IPS-NIHi11 (cell line): ENCODE data around the gene FCN3.
"Not testable (repeated sequence)": the region's sequence is repeated elsewhere in the genome, so short reads cannot be mapped to it uniquely, and the experiment has no call there.

Experiments used
- DNase-seq: peaks from one replicate; pipeline ENCODE4 v3.0.0; 2012; ENCODE audit warnings: mixed read lengths, low spot score

Gene FCN3

DNA sequence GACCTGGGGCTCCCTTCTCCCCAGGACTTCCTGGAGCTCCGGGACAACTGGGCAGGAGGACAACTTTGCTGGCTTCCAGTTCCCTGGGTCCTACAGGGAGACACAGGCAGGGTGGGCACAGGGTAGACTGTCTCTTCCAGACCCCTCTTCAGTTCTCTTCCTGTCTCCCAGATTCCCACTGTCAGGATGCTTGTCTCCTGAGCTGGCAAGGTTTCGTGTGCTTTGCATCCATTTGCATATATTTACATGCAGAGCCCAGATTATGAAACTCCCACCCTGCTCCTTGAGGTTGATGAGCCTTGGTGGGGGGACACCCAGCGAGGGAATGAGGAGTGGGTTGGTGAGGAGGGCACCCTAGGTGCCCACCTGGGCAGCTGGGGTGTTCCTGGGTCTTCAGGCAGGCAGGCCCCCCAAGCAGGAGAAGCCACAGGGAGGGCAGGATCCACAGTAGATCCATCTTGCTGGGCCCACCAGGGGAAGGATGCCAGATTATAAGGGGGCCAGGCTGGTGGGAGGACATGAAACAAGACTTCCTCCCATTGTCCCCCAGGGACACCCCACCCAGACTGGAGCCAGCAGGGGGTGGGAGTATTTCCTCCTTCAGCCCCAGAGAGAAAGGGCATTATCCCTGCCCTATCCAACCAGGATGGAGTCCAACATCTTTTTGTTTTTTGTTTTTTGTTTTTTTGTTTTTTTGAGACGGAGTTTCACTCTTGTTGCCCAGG is at the start of gene FCN3:
TSS of gene FCN3 (minus strand) at position 463 of the 725 bp plus-strand sequence. CDS start at position 457, 6 bp downstream.
- no peak for DNase-seq

DNA sequence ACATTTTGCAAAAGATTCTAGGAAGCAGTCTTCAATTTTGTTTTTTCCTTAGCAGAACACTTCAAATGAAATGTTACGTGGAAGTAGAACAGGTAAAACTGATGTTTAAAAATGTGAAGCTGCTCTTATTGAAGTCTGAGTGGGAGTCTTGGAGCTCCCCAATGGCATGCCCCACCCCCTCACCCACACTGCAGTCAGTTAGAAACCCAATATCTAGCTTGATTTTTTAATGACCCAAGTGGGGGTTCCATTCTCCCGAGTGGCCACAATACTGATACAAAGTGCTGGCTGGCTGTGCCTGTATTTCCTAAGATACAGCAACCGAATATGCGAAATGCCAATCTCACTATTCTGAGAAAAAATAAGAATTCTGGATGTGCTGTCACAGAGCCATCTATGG is 49.1 kb upstream of the FCN3 start:
- DNase-seq: no peak

DNA sequence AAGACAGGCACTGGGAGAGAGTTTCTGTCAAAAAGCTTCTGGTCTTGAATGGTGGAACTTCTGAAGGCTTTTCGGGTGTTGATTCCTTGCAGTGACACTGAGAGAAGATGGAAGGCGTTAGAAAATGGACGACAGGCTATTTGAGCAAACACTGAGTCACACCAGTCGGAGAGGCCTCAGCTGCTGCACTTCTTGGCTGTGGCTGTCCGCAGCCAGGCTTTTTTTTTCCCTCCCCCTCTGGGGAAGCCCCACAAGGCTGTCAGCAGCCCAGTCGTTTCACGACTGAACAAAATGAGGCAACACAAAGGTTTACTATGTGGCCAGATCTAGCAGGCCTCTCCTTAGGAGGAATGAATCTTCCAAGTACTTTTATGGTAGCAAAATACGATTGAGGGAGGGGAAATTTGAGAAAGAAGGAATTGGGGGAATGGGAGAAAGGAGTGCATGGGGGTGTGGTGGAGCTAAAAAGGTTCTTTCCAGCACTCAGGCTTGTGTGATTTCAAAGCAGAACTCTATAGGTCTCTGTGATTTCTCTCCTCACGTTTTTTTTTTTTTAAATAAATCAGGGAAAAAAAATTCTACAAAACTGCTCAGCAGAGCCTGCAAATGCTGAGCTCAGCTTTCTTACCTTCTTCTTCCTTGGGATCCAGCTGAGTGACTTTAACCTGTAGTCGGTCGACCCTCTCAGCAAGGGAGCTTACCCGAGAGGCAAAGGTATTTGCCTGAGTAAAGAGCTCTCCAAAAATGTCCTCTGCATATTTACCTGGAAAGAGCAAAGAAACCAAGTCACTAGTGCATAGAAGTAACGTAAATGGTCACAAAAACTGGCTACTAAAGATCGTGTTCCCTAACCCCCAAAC is 43.9 kb upstream of the FCN3 start:
- DNase-seq: no peak

DNA sequence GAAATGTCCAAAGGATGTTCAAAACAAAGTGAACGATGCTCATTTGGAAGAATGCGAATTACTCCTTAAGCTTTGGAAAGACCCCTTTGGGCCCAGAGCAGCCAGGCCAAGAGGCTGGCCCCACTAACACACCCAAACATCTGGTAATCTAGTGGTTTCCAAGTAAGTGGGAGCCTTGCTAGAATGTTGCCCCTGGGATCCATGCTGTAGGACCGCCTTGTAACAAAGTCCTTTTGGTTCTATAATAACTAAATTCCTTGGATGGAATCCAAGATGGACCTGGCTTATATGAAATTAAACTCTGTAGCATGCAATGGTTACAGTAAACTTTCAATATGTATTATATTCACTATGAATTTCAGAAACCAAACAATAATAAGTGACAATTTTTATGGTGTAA is 43.1 kb upstream of the FCN3 start:
- no peak for DNase-seq

DNA sequence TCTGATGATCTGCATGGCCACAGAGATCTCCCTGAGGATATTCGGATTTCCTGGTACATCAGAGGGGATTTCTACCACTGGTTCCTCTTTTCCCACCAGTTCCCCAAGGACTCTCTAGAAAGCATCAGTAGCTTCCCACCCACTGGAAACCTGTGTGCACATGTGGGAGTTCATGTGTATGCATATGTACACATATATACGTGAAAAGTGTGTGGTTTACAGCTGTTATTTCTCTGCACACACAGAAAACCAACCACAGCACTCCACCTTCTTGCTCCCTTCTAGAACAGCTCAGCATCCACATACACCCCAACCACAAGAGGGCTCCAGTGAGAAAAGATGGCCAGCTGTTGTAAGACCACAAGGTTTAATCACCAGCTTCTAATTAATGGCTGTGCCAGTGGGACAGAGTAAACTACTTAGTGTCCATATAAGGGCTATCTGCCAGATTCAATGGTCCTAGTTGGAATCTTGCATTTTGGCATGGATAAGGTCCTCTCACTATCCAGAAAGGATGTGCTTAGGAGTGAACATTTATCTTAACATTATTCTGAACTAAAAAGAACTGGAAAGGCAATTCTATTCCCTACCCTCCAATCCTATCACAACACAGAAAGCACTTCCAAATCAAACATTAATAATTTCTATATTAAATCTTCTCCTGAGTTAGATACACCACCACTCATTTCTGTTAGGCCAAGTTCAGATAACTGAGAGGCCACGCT is 41.9 kb upstream of the FCN3 start:
- DNase-seq: peak; percentile 61

DNA sequence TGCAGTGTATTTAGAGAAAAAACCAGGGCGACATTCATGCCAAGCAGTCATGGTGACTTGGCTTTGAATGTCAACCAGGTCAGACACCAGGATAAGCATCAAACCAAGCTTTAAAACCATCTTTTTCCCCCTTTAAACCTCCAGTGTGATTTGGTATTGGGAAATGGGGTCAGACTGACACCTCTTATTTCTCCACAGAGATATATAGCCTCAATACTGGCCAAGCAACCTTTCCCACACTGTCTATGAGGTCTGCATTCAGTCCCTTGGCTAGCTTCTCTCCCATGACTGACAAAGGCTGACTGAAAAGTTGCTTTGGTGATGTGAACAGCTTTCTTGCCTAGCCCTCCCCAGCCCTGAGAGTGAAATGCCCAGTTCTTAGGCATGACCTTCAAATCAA is 39.5 kb upstream of the FCN3 start:
- DNase-seq: no peak

DNA sequence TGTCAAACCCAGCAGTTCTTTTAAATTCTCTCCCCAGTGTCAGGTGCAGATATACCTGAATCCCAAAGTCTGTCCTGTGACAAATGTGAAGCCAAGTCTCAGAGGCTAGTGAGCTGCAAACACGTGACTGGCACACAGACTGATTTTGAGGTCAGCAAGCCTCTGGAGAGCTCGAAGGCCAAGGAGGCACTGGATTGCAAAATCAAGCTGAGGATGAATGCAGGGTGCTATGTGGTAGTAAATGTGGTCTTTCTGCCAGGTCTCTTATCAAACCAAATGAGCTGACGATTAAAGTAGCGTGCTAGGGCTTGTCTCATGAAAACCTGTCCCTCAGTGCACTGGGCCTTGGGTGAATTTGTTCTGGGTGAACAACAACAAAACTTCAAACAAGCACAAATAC is 38.4 kb upstream of the FCN3 start:
- no peak for DNase-seq

DNA sequence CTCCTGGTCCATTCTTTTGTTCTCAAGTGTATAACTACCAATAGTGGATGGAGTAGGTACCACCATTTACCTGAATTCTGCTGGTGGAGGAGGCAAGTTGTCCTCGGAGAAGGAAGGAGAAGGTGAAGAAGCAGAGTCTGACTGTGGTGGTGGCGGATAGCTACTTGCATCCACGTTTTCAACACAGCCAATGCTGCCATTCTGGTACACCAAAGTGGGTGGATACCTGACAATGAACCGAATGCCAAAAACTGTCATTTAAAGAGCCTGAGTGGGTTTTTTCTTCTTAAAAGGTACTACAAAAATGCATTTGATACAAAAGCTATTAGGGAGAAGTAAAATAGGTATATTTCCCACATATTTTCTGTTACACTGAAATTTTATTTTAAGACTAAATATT is 37.9 kb upstream of the FCN3 start:
- DNase-seq: no peak

DNA sequence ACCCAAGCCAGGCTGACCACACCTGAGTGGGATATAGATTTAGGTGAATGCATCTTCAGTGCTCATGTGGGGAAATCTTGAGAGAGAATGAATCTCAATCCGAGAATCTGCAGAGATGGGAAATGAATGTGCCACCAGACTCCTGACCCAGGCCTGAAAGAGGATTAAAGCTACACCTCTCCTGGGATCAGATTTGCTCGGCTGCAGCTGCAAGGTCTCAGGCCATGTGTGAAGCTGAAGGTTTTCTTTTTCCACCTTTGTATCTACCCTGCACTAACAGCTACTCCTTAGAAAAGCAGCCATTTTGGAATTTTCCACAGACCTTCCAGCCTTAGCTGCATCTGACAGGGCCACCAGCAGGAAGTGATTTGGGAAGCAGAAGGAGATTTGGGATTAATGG is 36.1 kb upstream of the FCN3 start:
- no peak for DNase-seq

DNA sequence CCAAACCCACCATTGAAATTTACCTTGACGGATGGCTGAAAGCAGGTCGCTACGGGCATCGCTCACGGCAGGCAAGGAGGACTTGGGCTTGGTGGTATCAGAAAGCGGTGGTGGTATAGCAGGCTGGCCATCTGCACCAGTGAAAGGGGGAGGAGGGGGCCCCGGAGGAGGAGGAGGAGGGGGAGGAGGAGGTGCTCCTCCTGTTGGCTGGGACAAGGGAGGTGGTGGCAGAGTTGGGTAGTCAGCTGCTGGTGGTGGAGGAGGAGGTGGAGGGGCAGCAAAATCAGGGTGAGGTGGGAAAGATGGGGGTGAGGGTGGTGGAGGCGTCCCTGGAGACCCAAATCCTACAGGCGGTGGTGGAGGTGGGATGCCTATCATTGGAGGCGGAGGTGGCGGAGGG is 35.0 kb upstream of the FCN3 start:
- DNase-seq: no peak

DNA sequence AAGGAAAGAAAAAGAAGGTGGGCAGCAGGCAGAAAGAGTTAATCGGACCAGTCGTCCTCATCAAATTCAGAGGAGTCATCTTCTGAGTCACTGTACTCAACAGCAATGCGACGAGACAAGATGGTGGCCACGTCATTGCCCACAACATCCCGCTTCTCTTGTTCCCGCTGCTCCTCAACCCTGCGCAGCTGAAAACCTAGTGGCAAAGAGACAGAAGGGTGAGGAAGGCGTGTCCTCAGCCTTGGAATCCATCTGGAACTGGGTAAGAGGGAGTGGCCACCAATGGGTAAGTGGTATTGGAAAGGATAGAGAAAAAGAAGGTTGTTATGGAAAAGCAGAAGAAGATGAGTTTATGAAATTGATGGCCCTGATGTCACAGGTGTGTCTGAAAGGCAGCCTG is 33.5 kb upstream of the FCN3 start:
- DNase-seq: no peak

DNA sequence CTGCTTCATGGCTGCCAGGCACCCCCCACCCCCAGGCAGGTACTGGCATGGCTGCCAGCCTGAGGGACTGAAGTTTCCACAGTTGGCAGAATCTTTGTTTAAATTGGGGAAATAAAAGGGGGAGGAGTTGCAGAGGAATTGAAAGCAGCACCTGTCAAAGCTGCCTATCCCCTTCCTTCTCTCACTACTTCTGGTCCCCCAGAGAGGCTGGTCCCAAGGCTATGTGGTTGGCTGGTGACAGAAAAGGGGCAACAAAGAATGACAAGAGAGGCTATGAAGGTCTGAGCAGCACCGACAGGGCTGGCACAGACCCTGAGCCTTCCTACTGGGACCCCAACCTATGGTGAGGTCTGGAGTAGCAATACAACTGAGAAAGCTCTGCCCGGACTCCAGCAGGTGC is 32.2 kb upstream of the FCN3 start:
- DNase-seq: not testable (repeated sequence)

DNA sequence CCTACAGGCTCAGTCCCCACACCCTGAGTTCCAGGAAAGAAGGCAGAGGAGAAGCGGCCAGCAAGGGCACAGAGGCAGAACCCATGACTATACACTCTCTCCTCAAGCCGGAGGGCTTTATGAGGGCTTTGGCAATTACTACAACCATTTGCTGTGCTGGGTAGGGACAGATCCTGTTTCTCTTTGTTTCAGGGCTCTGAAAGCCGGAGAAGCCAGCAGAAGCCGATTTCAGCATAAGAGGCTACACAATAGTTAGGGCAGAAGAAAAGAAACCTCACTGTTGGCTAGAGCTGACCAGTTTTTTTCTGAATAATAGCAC is 31.7 kb upstream of the FCN3 start:
- DNase-seq: no peak

DNA sequence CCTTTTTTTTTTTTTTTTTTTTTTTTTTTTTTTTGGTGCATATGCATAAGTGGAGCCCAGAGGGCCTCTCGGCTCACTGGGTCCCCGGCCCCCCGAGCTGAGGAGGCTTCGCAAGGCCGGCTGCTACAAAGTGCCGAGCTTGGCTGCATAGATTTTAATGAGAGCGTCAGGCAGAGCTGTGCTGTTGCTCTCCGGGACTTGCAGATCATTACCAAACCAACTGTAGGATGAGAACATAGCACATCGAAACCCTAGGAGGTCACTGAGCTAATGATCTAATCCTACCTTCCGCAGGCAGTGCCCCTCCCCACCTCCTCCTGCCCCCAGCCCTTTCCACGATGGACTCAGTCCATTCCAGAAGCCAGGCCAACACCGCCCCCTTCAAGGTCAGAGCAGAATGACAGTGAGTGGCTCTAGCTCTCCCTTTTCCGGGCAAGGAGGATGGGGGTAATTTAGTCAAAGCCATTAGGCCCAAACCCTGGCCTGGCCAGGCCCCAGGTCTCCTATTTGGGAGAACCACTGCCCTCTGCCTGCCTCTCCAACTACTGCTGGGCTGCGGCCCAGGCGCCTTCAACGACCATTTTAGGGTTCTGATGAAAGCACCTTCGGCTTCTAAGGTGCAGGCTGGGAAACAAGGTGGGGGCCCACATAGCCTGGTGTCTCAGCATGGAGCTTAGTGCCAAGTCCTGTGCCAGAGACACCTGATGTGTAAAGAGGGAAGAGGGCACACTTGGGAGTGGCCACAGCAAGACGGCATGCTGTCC is 31.2 kb upstream of the FCN3 start:
- not testable (repeated sequence) for DNase-seq

DNA sequence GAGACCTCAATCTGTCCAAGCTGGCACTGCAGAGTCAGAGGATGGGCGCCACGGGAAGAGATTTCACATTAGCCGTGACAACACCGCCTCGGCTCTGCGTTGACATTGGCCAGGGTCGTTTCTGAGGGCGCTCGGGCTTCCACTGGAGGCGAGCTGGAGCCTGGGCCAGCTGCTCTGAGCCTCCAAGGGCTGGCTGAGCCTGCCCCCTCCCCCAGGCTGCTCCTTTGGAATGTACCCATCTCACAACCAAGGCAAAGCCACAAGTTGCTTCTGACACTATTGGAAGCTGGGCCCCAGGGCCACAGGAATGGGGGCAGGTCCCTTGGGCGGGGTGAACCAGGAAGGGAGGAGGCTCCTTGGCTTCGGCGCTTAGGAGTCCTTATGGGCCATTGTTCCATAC is 30.4 kb upstream of the FCN3 start:
- peak; percentile 53 for DNase-seq

DNA sequence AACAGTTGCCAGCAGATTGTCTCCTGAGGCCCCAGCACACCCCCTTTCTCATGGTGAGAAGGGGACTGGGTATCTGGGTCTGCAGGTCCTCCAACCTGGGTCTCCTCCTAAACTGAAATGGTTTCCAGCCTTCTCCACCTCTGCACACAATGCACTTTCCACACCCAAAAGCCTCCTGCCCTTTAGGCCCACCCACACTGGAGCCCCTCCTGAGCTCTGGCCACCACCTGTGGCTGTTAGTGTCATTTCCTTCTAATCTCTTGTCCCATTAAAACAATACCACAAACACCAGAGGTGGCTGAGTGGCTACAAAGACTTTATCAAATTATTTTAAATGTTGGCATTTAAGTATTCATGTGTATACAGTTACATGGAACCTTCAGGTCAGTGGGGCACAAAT is 29.3 kb upstream of the FCN3 start:
- no peak for DNase-seq

DNA sequence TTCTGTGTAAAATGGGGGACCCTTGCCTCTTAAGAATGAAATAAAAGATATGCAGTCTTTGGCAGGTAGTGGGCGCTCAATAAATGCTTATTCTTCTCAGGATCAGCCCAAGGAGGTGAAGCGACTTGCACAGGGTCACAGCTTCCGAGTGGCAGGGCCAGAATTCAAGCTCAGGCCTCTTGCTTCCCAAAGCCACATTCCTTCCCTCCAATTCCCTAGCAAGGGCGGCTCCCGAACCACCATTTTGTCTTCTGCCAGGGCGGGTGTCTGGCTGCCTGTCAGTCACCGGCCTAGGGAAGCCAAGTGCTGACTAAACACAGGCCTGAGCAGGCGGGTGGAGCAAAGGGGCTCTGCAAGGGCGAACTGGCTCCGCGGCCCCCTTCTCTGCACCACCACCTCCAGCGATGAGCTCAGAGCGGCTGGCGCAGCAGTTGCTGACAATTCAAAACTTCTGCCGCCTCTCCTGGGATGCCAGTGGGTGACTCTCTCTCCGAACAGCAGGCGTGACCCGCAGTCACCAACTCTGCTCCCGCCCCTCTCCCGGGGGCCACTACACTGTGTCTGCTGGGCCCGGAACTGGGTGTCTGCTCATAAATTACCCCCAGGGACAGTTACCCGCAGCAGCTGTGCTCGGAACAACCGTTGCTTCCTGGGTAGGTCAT is 28.6 kb upstream of the FCN3 start:
- DNase-seq: no peak

DNA sequence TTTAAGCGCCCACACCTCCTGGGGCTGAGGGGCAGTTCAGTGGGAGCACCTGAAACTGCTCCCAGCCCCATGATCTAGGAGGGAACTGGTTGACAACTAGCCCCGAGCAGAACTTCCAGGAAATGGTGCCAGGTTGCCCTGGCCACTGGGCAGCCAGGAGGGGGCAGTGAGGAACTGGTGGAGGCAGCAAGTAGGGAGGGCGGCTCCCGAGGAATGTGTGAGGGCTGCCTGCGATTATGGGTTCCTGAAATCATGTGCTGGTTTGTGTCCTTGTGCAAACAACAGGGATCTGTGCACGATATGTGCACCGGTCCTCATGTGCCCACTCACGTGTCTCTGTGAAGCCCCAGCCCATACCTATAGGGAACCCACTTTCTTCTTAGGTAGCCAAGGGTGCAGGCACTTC is 27.7 kb upstream of the FCN3 start:
- peak; percentile 64 for DNase-seq

DNA sequence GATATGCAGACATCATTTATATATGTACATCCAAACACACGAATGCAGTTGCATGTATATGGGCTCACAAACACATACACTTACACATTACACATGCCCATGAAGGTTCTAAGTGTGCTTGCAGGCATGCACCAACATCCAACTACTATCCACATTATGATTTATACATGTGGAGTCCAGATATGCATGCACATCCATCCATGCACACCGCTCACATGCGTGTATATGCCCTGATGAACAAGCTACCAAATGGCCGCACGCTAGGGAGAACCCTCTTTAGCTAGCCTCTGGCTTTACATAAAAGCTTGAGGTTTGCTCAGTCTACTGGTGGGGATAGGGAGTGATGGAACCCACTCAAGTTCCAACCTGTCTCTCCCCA is 26.3 kb upstream of the FCN3 start:
- no peak for DNase-seq

DNA sequence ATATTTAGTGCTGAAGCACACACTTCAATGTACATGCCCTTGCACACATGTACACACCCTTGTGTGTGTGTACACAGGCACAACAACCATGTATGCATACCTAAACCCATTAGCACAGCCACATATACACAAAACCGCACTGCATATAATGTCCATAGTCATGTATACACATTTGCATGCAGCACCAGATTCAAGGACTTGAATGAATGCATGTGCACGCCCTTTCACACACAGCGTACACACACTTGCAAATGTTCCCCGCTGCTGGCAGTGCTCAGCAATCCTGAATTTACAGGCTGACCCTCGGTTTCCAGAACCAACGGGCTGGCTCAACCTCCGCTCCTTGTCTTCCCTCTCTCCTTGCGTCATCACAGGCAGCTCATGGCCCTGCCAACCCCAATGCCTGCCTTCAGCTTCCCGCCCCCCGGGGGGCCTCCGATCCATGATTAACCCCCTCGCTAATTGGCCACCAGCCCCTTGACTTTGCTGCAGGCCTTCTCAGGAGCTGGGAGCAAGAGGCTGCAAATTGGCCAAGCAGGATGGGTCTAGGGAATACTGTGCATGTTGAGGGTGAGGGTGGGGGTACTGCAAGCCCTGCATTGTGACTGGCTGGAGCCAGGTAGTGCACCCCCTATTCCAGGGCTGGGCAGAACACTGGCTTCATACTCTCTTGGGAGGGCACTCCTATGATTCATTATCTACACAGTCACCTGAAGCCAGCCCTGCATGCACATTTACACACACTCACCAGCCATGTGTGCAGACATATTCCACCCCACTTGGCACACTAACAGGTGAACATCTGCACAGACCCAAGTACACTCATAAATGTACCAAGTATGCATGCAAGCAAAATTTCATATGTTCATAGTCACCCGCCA is 25.7 kb upstream of the FCN3 start:
- no peak for DNase-seq
